Gastroesophageal sphincter (tissue), 4 donors: Measurements from ENCODE around the gene FNDC3A. TPM values are rescaled to one million over a fixed set of nuclear protein-coding genes. Genes with fewer than 3 reads are reported as not detected.

Source experiments
- ATAC-seq: fragments of 150-250 bp; one replicate; pipeline ENCODE4 v1.9.1; 2016; ENCODE audit warnings: mild to moderate bottlenecking, moderate library complexity
- H3K27ac ChIP-seq, 4 donors: fragments of 200-600 bp; sonication (generic) in 3 of 4; 1 replicate in 3 of 4; 2 replicates in 1 of 4; pipeline ENCODE4 v1.5.1; 2016 to 2019
- H3K27me3 ChIP-seq: fragments of 200-600 bp; sonication (generic); one replicate; pipeline ENCODE4 v1.5.1; 2019
- H3K36me3 ChIP-seq, 2 donors: fragments of 200-600 bp; sonication (generic); one replicate each; pipeline ENCODE4 v1.5.1; 2019; ENCODE audit warnings: control low read depth in 1 of 2
- H3K4me1 ChIP-seq, 3 donors: fragments of 200-600 bp; sonication (generic); 1 replicate in 2 of 3; 2 replicates in 1 of 3; pipeline ENCODE4 v1.5.1; 2016 to 2019; ENCODE audit warnings: control low read depth in 2 of 3
- H3K4me3 ChIP-seq, 2 donors: fragments of 200-600 bp; sonication (generic); one replicate each; pipeline ENCODE4 v1.5.1; 2019; ENCODE audit warnings: mild to moderate bottlenecking in 1 of 2, moderate library complexity in 1 of 2
- H3K9me3 ChIP-seq, 3 donors: fragments of 200-600 bp; sonication (generic); one replicate each; pipeline ENCODE4 v1.5.1; 2017 to 2019; ENCODE audit warnings: control low read depth in 2 of 3
- EP300 ChIP-seq: sonication (generic); formaldehyde crosslinking; IDR thresholded peaks from one replicate; pipeline ENCODE4 v1.6.1; 2017; ENCODE audit warnings: antibody characterized with exemption, mild to moderate bottlenecking
- POLR2A ChIP-seq, 2 donors: fragments of 450-650 bp; IDR thresholded peaks; one replicate each; pipeline ENCODE4 v1.6.1; 2017; ENCODE audit warnings: antibody characterized with exemption in 2 of 2, mild to moderate bottlenecking in 2 of 2, moderate library complexity in 1 of 2
- POLR2AphosphoS5 ChIP-seq: sonication (generic); formaldehyde crosslinking; IDR thresholded peaks from one replicate; pipeline ENCODE4 v1.6.1; 2017; ENCODE audit warnings: antibody characterized with exemption
- WGBS, 2 donors: methylation state at CpG; one replicate each; pipeline ENCODE4 v1.1.5; 2018; ENCODE audit warnings: low coverage in 1 of 2; 5-methylcytosine and 5-hydroxymethylcytosine counted together
- total RNA-seq, 4 donors: library from RNA; depleted of rRNA; stranded (reverse); fragments of >200 nt; gene quantifications; one replicate each; pipeline ENCODE4 v1.1.0, GENCODE V29; 2016
- TF ChIP-seq, protein P1 (sequence below), 4 experiments: fragments of 200-600 bp in 2 of 4; fragments of 450-650 bp in 2 of 4; sonication (generic) in 1 of 4; IDR thresholded peaks; one replicate each; pipeline ENCODE4 v1.5.1; 2017 to 2019; ENCODE audit warnings: antibody characterized with exemption in 4 of 4, mild to moderate bottlenecking in 2 of 4, moderate library complexity in 2 of 4

The FNDC3A gene
- total RNA-seq, 4 donors from 2014 or later = 36.4 to 55.9 (median 47.8) TPM

- no peaks in the 10 kb centered on the region for H3K27me3 ChIP-seq
- peak within 1 kb of the TSS; percentile 86 to 98 (median 90) for H3K27ac ChIP-seq
- peaks cover 0 to 53% (median 5%) of the 10 kb centered on the region in 3 donors for H3K4me1 ChIP-seq
- TF ChIP-seq, protein P1, sequence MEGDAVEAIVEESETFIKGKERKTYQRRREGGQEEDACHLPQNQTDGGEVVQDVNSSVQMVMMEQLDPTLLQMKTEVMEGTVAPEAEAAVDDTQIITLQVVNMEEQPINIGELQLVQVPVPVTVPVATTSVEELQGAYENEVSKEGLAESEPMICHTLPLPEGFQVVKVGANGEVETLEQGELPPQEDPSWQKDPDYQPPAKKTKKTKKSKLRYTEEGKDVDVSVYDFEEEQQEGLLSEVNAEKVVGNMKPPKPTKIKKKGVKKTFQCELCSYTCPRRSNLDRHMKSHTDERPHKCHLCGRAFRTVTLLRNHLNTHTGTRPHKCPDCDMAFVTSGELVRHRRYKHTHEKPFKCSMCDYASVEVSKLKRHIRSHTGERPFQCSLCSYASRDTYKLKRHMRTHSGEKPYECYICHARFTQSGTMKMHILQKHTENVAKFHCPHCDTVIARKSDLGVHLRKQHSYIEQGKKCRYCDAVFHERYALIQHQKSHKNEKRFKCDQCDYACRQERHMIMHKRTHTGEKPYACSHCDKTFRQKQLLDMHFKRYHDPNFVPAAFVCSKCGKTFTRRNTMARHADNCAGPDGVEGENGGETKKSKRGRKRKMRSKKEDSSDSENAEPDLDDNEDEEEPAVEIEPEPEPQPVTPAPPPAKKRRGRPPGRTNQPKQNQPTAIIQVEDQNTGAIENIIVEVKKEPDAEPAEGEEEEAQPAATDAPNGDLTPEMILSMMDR (IDR thresholded peaks at IDR 0.05) = no peak
- peak; percentile 97 for TF ChIP-seq POLR2AphosphoS5
- TF ChIP-seq EP300 = no peak
- TF ChIP-seq POLR2A (IDR thresholded peaks at IDR 0.05) = peak; percentile 81 to 90
- WGBS, 2 donors = 0% methylated on average over 29 of the region's 56 CpGs; no CpG with 5 or more reads in 1 of the 2 donors
- peaks cover 0 to 18% of the 10 kb centered on the region in 2 donors for H3K36me3 ChIP-seq
- ATAC-seq = peak; percentile 99
- H3K9me3 ChIP-seq = no peaks in the 10 kb centered on the region
- H3K4me3 ChIP-seq = peak within 1 kb of the TSS; percentile 74 to 76
Observed at GRCh38 chr13:49247643-49248621, 272.2 kb downstream of the FNDC3A start, which contains the start of gene CDADC1. Gene CDADC1, plus strand, starts transcription at chr13:49247925. Its CDS starts 113 bp downstream, at chr13:49248038.

- Histone ChIP-seq H3K9me3 (no peaks in the 10 kb centered on the region), H3K27ac (peak overlapping the region; percentile 86 to 98 (median 90)), H3K36me3 (peaks cover 0 to 22% of the 10 kb centered on the region in 2 donors), H3K4me1 (peaks cover 0 to 57% (median 5%) of the 10 kb centered on the region in 3 donors), H3K4me3 (peak overlapping the region; percentile 74 to 76), H3K27me3 (no peaks in the 10 kb centered on the region)
- no peak for ATAC-seq
- 9 to 13% methylated on average over 5 to 6 of the region's 6 CpGs for WGBS, 2 donors
- no peak for TF ChIP-seq POLR2A (IDR thresholded peaks at IDR 0.05)
- TF ChIP-seq EP300 = no peak
- TF ChIP-seq POLR2AphosphoS5 = no peak
- TF ChIP-seq, protein P1 (IDR thresholded peaks at IDR 0.05) = no peak
Observed at GRCh38 chr13:49248622-49249002, 272.9 kb downstream of the FNDC3A start.

DNA sequence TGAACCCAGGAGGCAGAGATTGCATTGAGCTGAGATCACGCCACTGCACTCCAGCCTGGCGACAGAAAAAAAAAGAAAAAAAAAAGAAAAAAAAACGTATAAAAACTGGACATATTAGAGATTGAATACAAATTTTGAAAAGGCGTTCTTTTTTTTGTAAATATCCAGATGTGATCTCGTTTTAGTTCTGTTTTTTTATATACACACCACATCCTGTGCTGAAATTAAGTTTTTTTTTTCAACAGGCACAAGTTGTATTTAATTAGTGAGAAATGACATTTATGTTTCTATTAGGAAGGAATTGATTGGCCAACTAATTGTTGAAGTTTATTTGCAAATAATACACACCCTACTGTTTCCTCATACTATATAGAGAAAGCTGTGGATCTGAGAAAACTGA, 275.6 kb downstream of the FNDC3A start:
- H3K9me3 ChIP-seq = no peaks in the 10 kb centered on the region
- 59 to 62% methylated on average over 3 to 5 of the region's 5 CpGs for WGBS, 2 donors
- H3K4me1 ChIP-seq = peaks cover 0 to 57% (median 5%) of the 10 kb centered on the region in 3 donors
- H3K4me3 ChIP-seq = no peak overlapping the region
- H3K36me3 ChIP-seq = peaks cover 0 to 50% of the 10 kb centered on the region in 2 donors
- no peaks in the 10 kb centered on the region for H3K27me3 ChIP-seq
- TF ChIP-seq POLR2A (IDR thresholded peaks at IDR 0.05) (no peak), POLR2AphosphoS5 (no peak), EP300 (no peak)
- TF ChIP-seq, protein P1 (IDR thresholded peaks at IDR 0.05) = no peak
- ATAC-seq = no peak
- no peak overlapping the region for H3K27ac ChIP-seq

DNA sequence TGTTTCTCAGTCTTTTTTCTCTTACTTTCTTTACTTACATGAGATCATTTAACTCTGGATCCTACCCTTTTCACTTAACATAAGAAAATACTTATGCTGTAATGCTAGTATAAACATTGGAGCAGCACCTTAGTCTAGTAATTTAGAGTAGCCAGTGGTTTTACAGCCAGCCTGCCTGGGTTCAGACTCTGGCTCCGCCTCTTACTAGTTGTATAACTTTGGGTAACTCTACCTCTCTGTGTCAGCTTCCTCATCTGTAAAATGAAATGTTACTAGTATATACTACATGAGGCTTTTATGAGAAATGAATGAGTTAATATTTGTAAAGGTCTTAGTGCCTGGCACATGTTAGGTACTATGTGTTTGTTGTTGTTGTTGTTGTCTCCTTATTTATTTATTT, 277.6 kb downstream of the FNDC3A start:
- no peak overlapping the region for H3K4me3 ChIP-seq
- no peak for ATAC-seq
- no peak overlapping the region for H3K27ac ChIP-seq
- WGBS, 2 donors = 100% methylated on average over 1 of the region's 1 CpG
- H3K36me3 ChIP-seq = peaks cover 0 to 69% of the 10 kb centered on the region in 2 donors
- TF ChIP-seq, protein P1 (IDR thresholded peaks at IDR 0.05) = no peak
- TF ChIP-seq POLR2A (IDR thresholded peaks at IDR 0.05) = no peak
- no peak for TF ChIP-seq EP300
- no peak for TF ChIP-seq POLR2AphosphoS5
- no peaks in the 10 kb centered on the region for H3K9me3 ChIP-seq
- H3K27me3 ChIP-seq = no peaks in the 10 kb centered on the region
- peaks cover 0 to 48% (median 5%) of the 10 kb centered on the region in 3 donors for H3K4me1 ChIP-seq
